Measurements from ENCODE around the gene MGARP. TPM values are rescaled to one million over a fixed set of nuclear protein-coding genes. Genes with fewer than 3 reads are reported as not detected.

Gene MGARP
- total RNA-seq, 2 donors from 2014 or later = 0.53 to 1.3 TPM

DNA sequence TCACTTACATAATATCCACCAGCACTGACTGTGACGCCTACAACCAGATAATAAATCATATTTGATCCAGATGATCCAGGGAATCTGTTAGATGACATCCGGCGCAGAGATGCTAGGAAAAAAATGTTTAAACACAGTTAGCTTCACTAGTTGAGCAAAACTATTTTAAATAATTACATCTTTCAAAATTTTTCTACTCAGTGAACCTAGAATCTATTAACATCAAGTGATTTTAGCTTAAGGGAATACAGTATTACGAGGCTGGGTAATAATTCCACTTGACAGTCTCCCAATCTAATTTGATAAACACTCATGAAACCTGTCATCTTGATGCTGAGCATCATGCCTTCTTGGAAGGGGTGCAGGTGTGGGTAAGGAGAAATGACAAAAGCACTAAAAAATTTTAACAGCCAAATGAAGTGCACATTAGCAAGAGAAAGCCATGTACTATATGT, 4.7 kb downstream of the MGARP start:
- Mint-ChIP-seq H3K27ac (no peak overlapping the region), H3K4me1 (peaks cover 6% of the 10 kb centered on the region), H3K4me3 (no peak overlapping the region), H3K27me3 (ENCODE audit: insufficient read depth) (peaks cover 39% of the 10 kb centered on the region), H3K9me3 (no peaks in the 10 kb centered on the region), H3K36me3 (ENCODE audit: low read depth) (no peaks in the 10 kb centered on the region)
- Histone ChIP-seq H3K4me3 (ENCODE audit: low read length) (no peak overlapping the region), H3K27ac (ENCODE audit: low read depth, low read length) (no peak overlapping the region), H3K36me3 (ENCODE audit: control insufficient read depth, insufficient read depth, low read length) (no peaks in the 10 kb centered on the region), H3K9me3 (ENCODE audit: control insufficient read depth, low read length) (no peaks in the 10 kb centered on the region), H3K4me1 (ENCODE audit: control insufficient read depth, insufficient read depth, low read length) (no peaks in the 10 kb centered on the region), H3K9ac (ENCODE audit: extremely low read depth, low read length, poor library complexity, severe bottlenecking) (no peak overlapping the region), H3K27me3 (ENCODE audit: control insufficient read depth, insufficient read depth, low read length, poor library complexity, severe bottlenecking) (peaks cover 47% of the 10 kb centered on the region)
- TF ChIP-seq, protein P1, sequence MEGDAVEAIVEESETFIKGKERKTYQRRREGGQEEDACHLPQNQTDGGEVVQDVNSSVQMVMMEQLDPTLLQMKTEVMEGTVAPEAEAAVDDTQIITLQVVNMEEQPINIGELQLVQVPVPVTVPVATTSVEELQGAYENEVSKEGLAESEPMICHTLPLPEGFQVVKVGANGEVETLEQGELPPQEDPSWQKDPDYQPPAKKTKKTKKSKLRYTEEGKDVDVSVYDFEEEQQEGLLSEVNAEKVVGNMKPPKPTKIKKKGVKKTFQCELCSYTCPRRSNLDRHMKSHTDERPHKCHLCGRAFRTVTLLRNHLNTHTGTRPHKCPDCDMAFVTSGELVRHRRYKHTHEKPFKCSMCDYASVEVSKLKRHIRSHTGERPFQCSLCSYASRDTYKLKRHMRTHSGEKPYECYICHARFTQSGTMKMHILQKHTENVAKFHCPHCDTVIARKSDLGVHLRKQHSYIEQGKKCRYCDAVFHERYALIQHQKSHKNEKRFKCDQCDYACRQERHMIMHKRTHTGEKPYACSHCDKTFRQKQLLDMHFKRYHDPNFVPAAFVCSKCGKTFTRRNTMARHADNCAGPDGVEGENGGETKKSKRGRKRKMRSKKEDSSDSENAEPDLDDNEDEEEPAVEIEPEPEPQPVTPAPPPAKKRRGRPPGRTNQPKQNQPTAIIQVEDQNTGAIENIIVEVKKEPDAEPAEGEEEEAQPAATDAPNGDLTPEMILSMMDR (conservative IDR thresholded peaks at IDR 0.05) = no peak
- no peak for DNase-seq
- 98 to 100% methylated on average over 1 to 4 of the region's 4 CpGs for WGBS, 2 experiments (ENCODE audit: insufficient coverage in 1 of 2, insufficient read length in 1 of 2)

DNA sequence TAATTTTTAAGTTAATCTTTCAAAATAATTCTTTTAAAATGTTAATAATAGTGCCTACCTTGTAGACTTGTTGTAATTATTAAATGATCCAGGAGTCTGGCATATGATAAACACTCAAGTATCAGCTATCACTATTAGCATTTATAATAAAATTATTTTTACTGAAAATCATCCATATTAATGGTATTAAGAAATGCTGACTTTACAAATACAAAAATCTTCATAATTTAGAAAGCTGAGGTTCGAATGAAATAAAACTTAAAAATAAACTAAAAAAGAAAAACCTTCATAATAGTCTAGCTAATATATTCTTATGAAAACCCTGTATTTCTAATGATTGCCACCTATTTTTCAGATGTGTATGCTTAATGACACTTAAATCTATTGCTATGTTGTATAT, 5.2 kb downstream of the MGARP start:
- no peak for DNase-seq
- Mint-ChIP-seq H3K4me1 (peaks cover 6% of the 10 kb centered on the region), H3K36me3 (ENCODE audit: low read depth) (no peaks in the 10 kb centered on the region)

DNA sequence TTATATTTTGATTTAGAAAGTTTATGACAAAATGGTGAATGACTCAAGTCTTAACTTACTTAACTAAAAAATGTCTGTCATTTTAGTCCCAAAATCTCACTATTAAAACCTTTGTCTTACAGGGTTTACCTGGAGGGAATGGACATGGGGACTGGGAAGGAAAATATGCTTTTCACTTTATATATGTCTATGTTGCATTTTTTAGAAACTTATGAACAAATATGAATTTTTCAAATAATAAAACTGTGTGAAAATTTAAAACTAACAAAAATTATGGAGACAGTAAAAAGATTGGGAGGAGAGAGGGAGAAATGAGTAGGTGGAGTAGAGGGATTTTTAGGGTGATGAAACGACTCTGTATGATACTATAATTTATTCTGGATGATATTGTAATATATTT, 6.2 kb downstream of the MGARP start:
- TF ChIP-seq, protein P1 (conservative IDR thresholded peaks at IDR 0.05) = no peak
- no peak overlapping the region for H3K9ac ChIP-seq (ENCODE audit: extremely low read depth, low read length, poor library complexity, severe bottlenecking)
- no peak overlapping the region for H3K4me3 Mint-ChIP-seq
- H3K27ac Mint-ChIP-seq = no peak overlapping the region
- peaks cover 2% of the 10 kb centered on the region for H3K4me1 Mint-ChIP-seq
- no peaks in the 10 kb centered on the region for H3K4me1 ChIP-seq (ENCODE audit: control insufficient read depth, insufficient read depth, low read length)
- H3K4me3 ChIP-seq (ENCODE audit: low read length) = no peak overlapping the region
- H3K36me3 Mint-ChIP-seq (ENCODE audit: low read depth) = no peaks in the 10 kb centered on the region
- DNase-seq = no peak
- H3K9me3 Mint-ChIP-seq = no peaks in the 10 kb centered on the region
- 75% methylated on average over 1 of the region's 1 CpG; no CpG with 5 or more reads in 1 of the 2 experiments for WGBS, 2 experiments (ENCODE audit: insufficient coverage in 1 of 2, insufficient read length in 1 of 2)
- no peaks in the 10 kb centered on the region for H3K9me3 ChIP-seq (ENCODE audit: control insufficient read depth, low read length)
- H3K27me3 Mint-ChIP-seq (ENCODE audit: insufficient read depth) = peaks cover 24% of the 10 kb centered on the region
- no peaks in the 10 kb centered on the region for H3K36me3 ChIP-seq (ENCODE audit: control insufficient read depth, insufficient read depth, low read length)
- no peak overlapping the region for H3K27ac ChIP-seq (ENCODE audit: low read depth, low read length)
- H3K27me3 ChIP-seq (ENCODE audit: control insufficient read depth, insufficient read depth, low read length, poor library complexity, severe bottlenecking) = peaks cover 32% of the 10 kb centered on the region

More for the DNA sequence above, 5.2 kb downstream of the MGARP start:
- no peaks in the 10 kb centered on the region for H3K4me1 ChIP-seq (ENCODE audit: control insufficient read depth, insufficient read depth, low read length)
- Mint-ChIP-seq H3K27me3 (ENCODE audit: insufficient read depth) (peaks cover 34% of the 10 kb centered on the region), H3K4me3 (no peak overlapping the region), H3K27ac (no peak overlapping the region), H3K9me3 (no peaks in the 10 kb centered on the region)
- H3K4me3 ChIP-seq (ENCODE audit: low read length) = no peak overlapping the region
- H3K9me3 ChIP-seq (ENCODE audit: control insufficient read depth, low read length) = no peaks in the 10 kb centered on the region
- no peaks in the 10 kb centered on the region for H3K36me3 ChIP-seq (ENCODE audit: control insufficient read depth, insufficient read depth, low read length)
- TF ChIP-seq, protein P1 (conservative IDR thresholded peaks at IDR 0.05) = no peak
- H3K27me3 ChIP-seq (ENCODE audit: control insufficient read depth, insufficient read depth, low read length, poor library complexity, severe bottlenecking) = peaks cover 42% of the 10 kb centered on the region
- no peak overlapping the region for H3K27ac ChIP-seq (ENCODE audit: low read depth, low read length)
- WGBS, 2 experiments (ENCODE audit: insufficient coverage in 1 of 2, insufficient read length in 1 of 2) = no CpG with 5 or more reads among the region's 1 CpG
- H3K9ac ChIP-seq (ENCODE audit: extremely low read depth, low read length, poor library complexity, severe bottlenecking) = no peak overlapping the region
